Heart right ventricle (tissue), 16 donors: ENCODE data around the gene DMGDH. TPM values are rescaled to one million over a fixed set of nuclear protein-coding genes. Genes with fewer than 3 reads are reported as not detected.

Source experiments
- ATAC-seq, 8 donors: fragments of 200-7000 bp; cut with Tn5 transposase; one replicate each; pipeline ENCODE4 v1.9.1; 2020; ENCODE audit warnings: mild to moderate bottlenecking in 8 of 8, moderate library complexity in 8 of 8, moderate number of reproducible peaks in 1 of 8
- DNase-seq, 2 donors: peaks; one replicate each; pipeline ENCODE4 v3.0.0-alpha.2; 2020
- H3K27ac ChIP-seq, 10 donors: fragments of 200-600 bp; sonication (generic) in 2 of 10; one replicate each; pipeline versions ENCODE4 v1.5.0 to v1.8.0; 2020 to 2022; ENCODE audit warnings: mild to moderate bottlenecking in 3 of 10
- H3K27me3 ChIP-seq, 7 donors: fragments of 200-600 bp; one replicate each; pipeline ENCODE4 v1.8.0; 2021 to 2022; ENCODE audit warnings: mild to moderate bottlenecking in 2 of 7
- H3K36me3 ChIP-seq, 9 donors: fragments of 200-600 bp; sonication (generic) in 1 of 9; one replicate each; pipeline versions ENCODE4 v1.5.0 to v1.8.0; 2020 to 2022; ENCODE audit warnings: mild to moderate bottlenecking in 2 of 9
- H3K4me1 ChIP-seq, 9 donors: fragments of 200-600 bp; sonication (generic) in 1 of 9; one replicate each; pipeline versions ENCODE4 v1.5.0 to v1.8.0; 2020 to 2022; ENCODE audit warnings: mild to moderate bottlenecking in 4 of 9
- H3K4me3 ChIP-seq, 10 donors: fragments of 200-600 bp; sonication (generic) in 2 of 10; one replicate each; pipeline versions ENCODE4 v1.5.0 to v1.8.0; 2020 to 2022; ENCODE audit warnings: mild to moderate bottlenecking in 7 of 10, moderate library complexity in 2 of 10
- H3K9me3 ChIP-seq, 11 donors: fragments of 200-600 bp in 10 of 11; sonication (generic) in 2 of 11; one replicate each; pipeline versions ENCODE4 v1.5.0 to v1.8.0; 2013 to 2022; ENCODE audit warnings: mild to moderate bottlenecking in 2 of 11, control low read depth in 1 of 11, moderate library complexity in 1 of 11
- CTCF ChIP-seq, 9 donors: fragments of 200-600 bp; sonication (generic) in 2 of 9; IDR thresholded peaks; one replicate each; pipeline versions ENCODE4 v1.5.0 to v1.8.0; 2021 to 2022; ENCODE audit warnings: antibody characterized with exemption in 9 of 9, mild to moderate bottlenecking in 5 of 9, moderate library complexity in 1 of 9
- WGBS, 2 donors: extraction: QIAGEN DNeasy Blood & Tissue Kit; methylation state at CpG; one replicate each; pipeline ENCODE4 v1.1.7; 2013; ENCODE audit warnings: inconsistent platforms in 1 of 2; 5-methylcytosine and 5-hydroxymethylcytosine counted together
- intact Hi-C, 10 donors: fragments of 100-400 bp; cut with DNase I; formaldehyde crosslinking; loops; one replicate each; pipeline versions ENCODE4 v1.11.1 to v1.14.2; 2022
- polyA plus RNA-seq, 2 donors: library from polyadenylated mRNA; stranded (reverse); fragments of 200-250 nt; gene quantifications; one replicate each; pipeline ENCODE4 v1.2.3, GENCODE V29; 2013
- total RNA-seq, 10 donors: library from RNA; stranded (reverse); fragmentation: NEBNext Ultra II Directional in 3 of 10; extraction: Animal tissue kit (Norgen Biotek cat#: 25700) in 3 of 10; gene quantifications; one replicate each; pipeline versions ENCODE4 v1.2.1 to v1.2.4, GENCODE V29; 2021 to 2023
- donor health status: Arrhythmogenic right ventricular cardiomyopathy.
- donor health status: ischemic (EF 13 %, LVEDD 7.1; RV severe dilation, severe dysfunction).
- donor health status: healthy with polysubstance abuse.
- donor health status: DM: no; HTN: yes; CAD: no.
- donor health status: DM: no; HTN: no; CAD: no.
- donor health status: ischemic (EF 25% LVEDD 6.9; RV normal size, moderate dysfunction).
- donor health status: ischemic (EF 25% LVEDD 5.7; RV mildly dilated, moderate dysfunction).
- donor health status: healthy.
- donor health status: DM: yes; HTN: yes; CAD: no.
- donor health status: Ischemic cardiomyopathy.
- donor health status: ischemic (EF 35%, LVEDD 5.7; RV mildly dilated, moderate dysfunction).
- donor health status: nonischemic (EF 11% LVEDD 7.7; RV severe dilation, severe dysfunction).
- donor health status: DM: yes; HTN: yes; CAD: no.
- donor health status: PGD.
- donor health status: ischemic (EF 29% LVEDD 5.4; RV normal size, mild dysfunction).
- donor health status: nonischemic (EF 23%, LVEDD 6.1; RV moderate dilation, normal function).

The DMGDH gene
- total and polyA plus RNA-seq, 12 donors = 0.17 to 3.4 (median 1.9) TPM

- Histone ChIP-seq H3K36me3 (no peaks in the 10 kb centered on the region), H3K27ac (no peak overlapping the region), H3K4me1 (peaks cover 0 to 32% (median 23%) of the 10 kb centered on the region in 9 donors), H3K27me3 (no peaks in the 10 kb centered on the region), H3K9me3 (no peaks in the 10 kb centered on the region), H3K4me3 (no peak overlapping the region)
- TF ChIP-seq CTCF (IDR thresholded peaks at IDR 0.05) = no peak
- intact Hi-C loops = no loop called here
- no peak for DNase-seq
- ATAC-seq = peak in 5 of 8 donors; percentile 15 to 33 (median 26)
- 85 to 89% methylated on average over 8 of the region's 8 CpGs for WGBS, 2 donors
These were observed 94.4 kb downstream of the DMGDH start for GRCh38 chr5:78975035-78975434.

- DNase-seq (no peak), ATAC-seq (peak in 3 of 8 donors; percentile 4 to 10 (median 7))
- Histone ChIP-seq H3K4me1 (peaks cover 0 to 32% (median 19%) of the 10 kb centered on the region in 9 donors), H3K4me3 (no peak overlapping the region), H3K27ac (peak overlapping the region in 3 of 10 donors; percentile 11 to 32 (median 17)), H3K27me3 (no peaks in the 10 kb centered on the region), H3K36me3 (no peaks in the 10 kb centered on the region), H3K9me3 (no peaks in the 10 kb centered on the region)
- 62% methylated on average over 2 of the region's 2 CpGs for WGBS, 2 donors
- TF ChIP-seq CTCF (IDR thresholded peaks at IDR 0.05) = no peak
- intact Hi-C loops = loop anchor here in 2 of 10 donors (5.0 kb wide), 2 partner anchors 67 to 437 kb away; no protein-coding TSS in a partner anchor
These were observed 94.9 kb downstream of the DMGDH start for GRCh38 chr5:78974601-78975000.

GRCh38 chr5:78974011-78974410 lies 95.5 kb downstream of the DMGDH start:
- Histone ChIP-seq H3K36me3 (no peaks in the 10 kb centered on the region), H3K9me3 (no peaks in the 10 kb centered on the region), H3K27ac (peak overlapping the region in 3 of 10 donors; percentile 11 to 32 (median 17)), H3K4me1 (peaks cover 0 to 32% (median 19%) of the 10 kb centered on the region in 9 donors), H3K4me3 (no peak overlapping the region), H3K27me3 (no peaks in the 10 kb centered on the region)
- 37 to 57% methylated on average over 5 of the region's 5 CpGs for WGBS, 2 donors
- no peak for DNase-seq
- ATAC-seq = peak; percentile 10 to 88 (median 69)
- no peak for TF ChIP-seq CTCF (IDR thresholded peaks at IDR 0.05)
- intact Hi-C loops = loop anchor here in 2 of 10 donors (5.0 kb wide), 2 partner anchors 67 to 437 kb away; no protein-coding TSS in a partner anchor

- intact Hi-C loops = loop anchor here in 2 of 10 donors (5.0 kb wide), 2 partner anchors 66 to 436 kb away; no protein-coding TSS in a partner anchor
- ATAC-seq = peak in 6 of 8 donors; percentile 44 to 75 (median 58)
- Histone ChIP-seq H3K4me1 (peaks cover 0 to 32% (median 19%) of the 10 kb centered on the region in 9 donors), H3K27me3 (no peaks in the 10 kb centered on the region), H3K27ac (peak overlapping the region in 4 of 10 donors; percentile 1 to 55 (median 14)), H3K9me3 (no peaks in the 10 kb centered on the region), H3K36me3 (peaks cover 0 to 10% (median 0%) of the 10 kb centered on the region in 9 donors), H3K4me3 (peak overlapping the region in 1 of 10 donors; percentile 4)
- 34 to 40% methylated on average over 7 of the region's 7 CpGs for WGBS, 2 donors
- peak in 1 of 2 donors; percentile 15 for DNase-seq
- no peak for TF ChIP-seq CTCF (IDR thresholded peaks at IDR 0.05)
These were observed 96.6 kb downstream of the DMGDH start for GRCh38 chr5:78972654-78973428.
